GM20431 (cell line): Measurements from ENCODE around the gene SLC41A3.
"Not testable (repeated sequence)": the region's sequence is repeated elsewhere in the genome, so short reads cannot be mapped to it uniquely, and the experiment has no call there.

Experiments
- in situ Hi-C: fragments of 300-500 bp; cut with MseI, MboI; formaldehyde crosslinking; loops from one replicate; pipeline ENCODE4 v1.15.0; 2020; ENCODE audit warnings: low sequenced_read_pairs; ENCODE audit not compliant: unreplicated experiment

The SLC41A3 gene

GRCh38 chr3:126107957-126108675 lies 24.2 kb upstream of the SLC41A3 start:
- in situ Hi-C loops: no loop called here

- in situ Hi-C loops: no loop called here
These were observed 23.4 kb upstream of the SLC41A3 start for GRCh38 chr3:126107203-126107939.

- in situ Hi-C loops: no loop called here
These were observed 22.6 kb upstream of the SLC41A3 start for GRCh38 chr3:126106336-126107202.

- in situ Hi-C loops: no loop called here
These were observed 21.8 kb upstream of the SLC41A3 start for GRCh38 chr3:126105691-126106187.

- in situ Hi-C loops: no loop called here
These were observed 21.1 kb upstream of the SLC41A3 start for GRCh38 chr3:126104742-126105605.

GRCh38 chr3:126104028-126104635 lies 20.2 kb upstream of the SLC41A3 start:
- in situ Hi-C loops: no loop called here

- in situ Hi-C loops: no loop called here
These were observed 19.4 kb upstream of the SLC41A3 start for GRCh38 chr3:126103121-126104027.

- in situ Hi-C loops: no loop called here
These were observed 18.6 kb upstream of the SLC41A3 start for GRCh38 chr3:126102530-126102951.

- in situ Hi-C loops: no loop called here
These were observed 18.1 kb upstream of the SLC41A3 start for GRCh38 chr3:126102011-126102410.

- in situ Hi-C loops: no loop called here
These were observed 17.6 kb upstream of the SLC41A3 start for GRCh38 chr3:126101521-126101982.

GRCh38 chr3:126100634-126101301 lies 16.8 kb upstream of the SLC41A3 start:
- in situ Hi-C loops: no loop called here

GRCh38 chr3:126100269-126100633 lies 16.3 kb upstream of the SLC41A3 start:
- in situ Hi-C loops: no loop called here

GRCh38 chr3:126098391-126098858 lies 14.5 kb upstream of the SLC41A3 start:
- in situ Hi-C loops: no loop called here

GRCh38 chr3:126097801-126098200 lies 13.9 kb upstream of the SLC41A3 start:
- in situ Hi-C loops: no loop called here

GRCh38 chr3:126096274-126096673 lies 12.3 kb upstream of the SLC41A3 start:
- in situ Hi-C loops: not testable (repeated sequence)

GRCh38 chr3:126092128-126092527 lies 8.2 kb upstream of the SLC41A3 start:
- in situ Hi-C loops: not testable (repeated sequence)

GRCh38 chr3:126087552-126088175 lies 3.7 kb upstream of the SLC41A3 start:
- in situ Hi-C loops: no loop called here
